Ishikawa (cell line): Measurements from ENCODE around the gene ZNHIT3.

Source experiments
- CEBPB ChIP-seq: IDR thresholded peaks from 2 replicates; pipeline ENCODE4 v1.6.1; 2012
- CREB1 ChIP-seq: IDR thresholded peaks from 2 replicates; pipeline ENCODE4 v1.6.1; 2012; ENCODE audit warnings: low read depth
- EGR1 ChIP-seq: IDR thresholded peaks from 2 replicates; pipeline ENCODE4 v1.6.1; 2012
- EP300 ChIP-seq: IDR thresholded peaks from 2 replicates; pipeline ENCODE4 v1.6.1; 2012; ENCODE audit warnings: borderline replicate concordance
- FOXM1 ChIP-seq: IDR thresholded peaks from 2 replicates; pipeline ENCODE4 v1.6.1; 2012; ENCODE audit warnings: low read depth, borderline replicate concordance
- MAX ChIP-seq: IDR thresholded peaks from 2 replicates; pipeline ENCODE4 v1.6.1; 2012
- NFIC ChIP-seq: IDR thresholded peaks from 2 replicates; pipeline ENCODE4 v1.6.1; 2012
- RAD21 ChIP-seq: IDR thresholded peaks from 2 replicates; pipeline ENCODE4 v1.6.1; 2012; ENCODE audit warnings: low read depth
- TAF1 ChIP-seq: IDR thresholded peaks from 2 replicates; pipeline ENCODE4 v1.6.1; 2012; ENCODE audit warnings: low read depth, mild to moderate bottlenecking
- TCF12 ChIP-seq: IDR thresholded peaks from 2 replicates; pipeline ENCODE4 v1.6.1; 2012; ENCODE audit warnings: low read depth
- TEAD4 ChIP-seq: IDR thresholded peaks from 2 replicates; pipeline ENCODE4 v1.6.1; 2012
- YY1 ChIP-seq: IDR thresholded peaks from 2 replicates; pipeline ENCODE4 v1.6.1; 2012; ENCODE audit warnings: low read depth
- ZBTB7A ChIP-seq: IDR thresholded peaks from 2 replicates; pipeline ENCODE4 v1.6.1; 2012; ENCODE audit warnings: low read depth
- TF ChIP-seq, protein P1 (sequence below): IDR thresholded peaks from 2 replicates; pipeline ENCODE4 v1.6.1; 2012; ENCODE audit warnings: low read depth, mild to moderate bottlenecking
- TF ChIP-seq, protein P2 (sequence below): IDR thresholded peaks from 2 replicates; pipeline ENCODE4 v1.6.1; 2012

ZNHIT3 gene

GRCh38 chr17:36533935-36534839, 47.7 kb downstream of the ZNHIT3 start:
- peak; percentile 24; the same call in 1 of the 2 replicates for TF ChIP-seq YY1
- peak; percentile 84 for TF ChIP-seq MAX
- TF ChIP-seq ZBTB7A: peak; percentile 86; the same call in 1 of the 2 replicates
- peak; percentile 8; the same call in 1 of the 2 replicates for TF ChIP-seq NFIC
- TF ChIP-seq TEAD4: no peak

DNA sequence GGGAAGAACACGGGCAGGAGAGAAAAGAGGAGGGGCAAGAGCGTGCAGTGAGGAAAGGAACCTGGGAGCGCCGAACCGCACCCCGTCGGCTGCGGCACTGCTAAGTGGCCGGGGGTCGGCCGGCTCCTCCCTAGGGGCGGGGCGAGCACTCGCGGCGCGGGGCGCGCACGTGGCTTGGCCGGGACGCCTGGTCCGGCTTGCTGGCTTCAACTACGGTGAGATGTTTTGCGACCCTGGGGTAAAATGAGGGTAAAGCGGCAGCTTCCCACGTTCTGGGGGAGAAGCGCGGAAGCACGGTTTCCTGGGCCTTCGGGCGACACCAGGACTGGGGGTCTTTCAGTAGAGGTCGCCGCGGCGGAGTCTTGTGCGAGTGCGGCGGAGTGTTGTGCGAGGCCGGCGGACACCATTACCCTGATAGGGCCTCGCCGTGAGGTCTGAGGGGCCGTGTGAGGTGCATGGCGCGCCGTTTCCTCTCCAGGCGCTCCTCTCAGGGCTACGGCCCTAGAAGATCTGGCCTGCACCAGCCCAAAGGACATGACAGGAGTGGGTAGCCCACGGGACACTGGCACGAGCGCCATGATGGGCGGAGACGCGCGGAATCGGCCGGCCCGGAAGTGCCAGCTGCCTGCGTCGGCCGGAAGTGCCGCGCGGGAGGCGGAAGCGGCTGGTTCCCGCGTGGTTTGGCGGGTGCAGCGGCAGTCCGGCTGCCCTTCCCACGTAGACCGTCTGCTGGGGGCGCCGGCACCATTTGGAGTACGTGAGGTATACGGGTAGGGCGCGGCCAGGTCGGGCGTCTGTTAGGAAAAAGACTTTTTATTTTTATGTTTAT, 48.6 kb downstream of the ZNHIT3 start, which contains the start of the genes MYO19 and PIGW:
TSS of gene MYO19 (minus strand) at position 29 of the 829 bp plus-strand sequence. CDS start 2,330 bp downstream, outside the sequence.
TSS of gene PIGW (plus strand) at position 148 of the 829 bp plus-strand sequence. CDS start 2,115 bp downstream, outside the sequence.
- TF ChIP-seq CREB1 (peak; percentile 55; the same call in 1 of the 2 replicates), TEAD4 (no peak), RAD21 (no peak), MAX (peak; percentile 97), EP300 (no peak), CEBPB (no peak), NFIC (0 out of 2 replicates have a peak, but pooled peaks have one; percentile 13), FOXM1 (peak; percentile 33; the same call in 1 of the 2 replicates), TCF12 (peak; percentile 60), YY1 (peak; percentile 92), EGR1 (no peak), ZBTB7A (no peak), TAF1 (peak; percentile 91)
- TF ChIP-seq, protein P1, sequence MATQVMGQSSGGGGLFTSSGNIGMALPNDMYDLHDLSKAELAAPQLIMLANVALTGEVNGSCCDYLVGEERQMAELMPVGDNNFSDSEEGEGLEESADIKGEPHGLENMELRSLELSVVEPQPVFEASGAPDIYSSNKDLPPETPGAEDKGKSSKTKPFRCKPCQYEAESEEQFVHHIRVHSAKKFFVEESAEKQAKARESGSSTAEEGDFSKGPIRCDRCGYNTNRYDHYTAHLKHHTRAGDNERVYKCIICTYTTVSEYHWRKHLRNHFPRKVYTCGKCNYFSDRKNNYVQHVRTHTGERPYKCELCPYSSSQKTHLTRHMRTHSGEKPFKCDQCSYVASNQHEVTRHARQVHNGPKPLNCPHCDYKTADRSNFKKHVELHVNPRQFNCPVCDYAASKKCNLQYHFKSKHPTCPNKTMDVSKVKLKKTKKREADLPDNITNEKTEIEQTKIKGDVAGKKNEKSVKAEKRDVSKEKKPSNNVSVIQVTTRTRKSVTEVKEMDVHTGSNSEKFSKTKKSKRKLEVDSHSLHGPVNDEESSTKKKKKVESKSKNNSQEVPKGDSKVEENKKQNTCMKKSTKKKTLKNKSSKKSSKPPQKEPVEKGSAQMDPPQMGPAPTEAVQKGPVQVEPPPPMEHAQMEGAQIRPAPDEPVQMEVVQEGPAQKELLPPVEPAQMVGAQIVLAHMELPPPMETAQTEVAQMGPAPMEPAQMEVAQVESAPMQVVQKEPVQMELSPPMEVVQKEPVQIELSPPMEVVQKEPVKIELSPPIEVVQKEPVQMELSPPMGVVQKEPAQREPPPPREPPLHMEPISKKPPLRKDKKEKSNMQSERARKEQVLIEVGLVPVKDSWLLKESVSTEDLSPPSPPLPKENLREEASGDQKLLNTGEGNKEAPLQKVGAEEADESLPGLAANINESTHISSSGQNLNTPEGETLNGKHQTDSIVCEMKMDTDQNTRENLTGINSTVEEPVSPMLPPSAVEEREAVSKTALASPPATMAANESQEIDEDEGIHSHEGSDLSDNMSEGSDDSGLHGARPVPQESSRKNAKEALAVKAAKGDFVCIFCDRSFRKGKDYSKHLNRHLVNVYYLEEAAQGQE: no peak
- TF ChIP-seq, protein P2, sequence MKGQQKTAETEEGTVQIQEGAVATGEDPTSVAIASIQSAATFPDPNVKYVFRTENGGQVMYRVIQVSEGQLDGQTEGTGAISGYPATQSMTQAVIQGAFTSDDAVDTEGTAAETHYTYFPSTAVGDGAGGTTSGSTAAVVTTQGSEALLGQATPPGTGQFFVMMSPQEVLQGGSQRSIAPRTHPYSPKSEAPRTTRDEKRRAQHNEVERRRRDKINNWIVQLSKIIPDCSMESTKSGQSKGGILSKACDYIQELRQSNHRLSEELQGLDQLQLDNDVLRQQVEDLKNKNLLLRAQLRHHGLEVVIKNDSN: peak; percentile 71

DNA sequence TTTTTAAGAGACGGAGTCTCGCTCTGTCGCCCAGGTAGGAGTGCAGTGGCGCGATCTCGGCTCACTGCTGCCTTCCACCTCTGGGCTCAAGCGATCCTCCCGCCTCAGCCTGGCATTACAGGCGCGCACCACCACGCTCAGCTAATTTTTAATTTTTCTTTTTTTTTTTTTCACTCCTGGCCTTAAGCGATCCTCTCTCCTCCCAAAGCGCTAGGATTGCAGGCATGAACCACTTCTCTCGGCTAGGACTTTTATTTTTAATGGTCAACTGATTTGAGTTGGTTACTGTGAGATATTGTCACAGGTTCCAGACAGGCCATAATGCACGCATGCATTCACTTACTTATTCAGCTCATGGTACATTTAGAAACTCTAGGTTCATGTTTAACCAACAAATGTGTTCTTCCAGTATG, 49.2 kb downstream of the ZNHIT3 start:
- TF ChIP-seq MAX (no peak), TEAD4 (no peak), FOXM1 (no peak), NFIC (no peak), TAF1 (no peak), EP300 (no peak), YY1 (no peak), TCF12 (no peak), RAD21 (no peak), ZBTB7A (no peak), EGR1 (no peak), CREB1 (no peak)
- TF ChIP-seq, protein P2: no peak
- TF ChIP-seq, protein P1: no peak

DNA sequence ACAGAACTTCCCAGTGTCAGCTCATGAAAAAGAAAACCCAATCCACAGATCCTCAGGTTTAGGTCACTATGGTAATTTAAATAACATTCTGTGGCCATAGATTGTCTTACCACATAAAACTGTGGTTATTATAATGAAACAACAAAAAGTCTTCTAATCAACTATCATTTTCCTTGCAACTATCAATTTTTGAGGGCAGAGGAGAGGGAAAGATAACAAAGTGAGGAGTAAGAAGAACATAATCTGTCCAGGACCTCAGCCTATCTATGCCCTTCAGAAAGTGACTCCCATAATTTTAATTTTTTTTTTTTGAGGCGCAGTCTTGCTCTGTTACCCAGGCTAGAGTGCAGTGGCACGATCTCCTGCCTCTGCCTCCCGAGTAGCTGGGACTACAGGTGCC, 54.2 kb downstream of the ZNHIT3 start:
- TF ChIP-seq ZBTB7A: no peak
- TF ChIP-seq TCF12: no peak
- TF ChIP-seq CREB1: no peak
- TF ChIP-seq RAD21: no peak
- no peak for TF ChIP-seq NFIC
- TF ChIP-seq CEBPB: no peak
- no peak for TF ChIP-seq FOXM1
- TF ChIP-seq EP300: no peak
- TF ChIP-seq YY1: no peak
- no peak for TF ChIP-seq EGR1
- TF ChIP-seq, protein P1: no peak
